Hematopoietic multipotent progenitor cell treated with erythropoietin and hydrocortisone succinate and interleukin-3 and kit ligand, for 6 days (in vitro differentiated cells): ENCODE results near the gene MAPK1.
"Not testable (repeated sequence)": the region's sequence is repeated elsewhere in the genome, so short reads cannot be mapped to it uniquely, and the experiment has no call there.

Source experiments
- DNase-seq: peaks from one replicate; pipeline ENCODE4 v3.0.0-alpha.2; 2015

Gene MAPK1

GRCh38 chr22:21845558-21846453 is 21.6 kb downstream of the MAPK1 start:
- peak; percentile 56 for DNase-seq

GRCh38 chr22:21842946-21843345 is 24.5 kb downstream of the MAPK1 start:
- no peak for DNase-seq

- no peak for DNase-seq
Measured at GRCh38 chr22:21841422-21841821, 26.0 kb downstream of the MAPK1 start.

GRCh38 chr22:21840236-21840823 is 27.1 kb downstream of the MAPK1 start:
- no peak for DNase-seq

- DNase-seq, result no peak
Measured at GRCh38 chr22:21839765-21840140, 27.7 kb downstream of the MAPK1 start.

GRCh38 chr22:21839104-21839764 is 28.2 kb downstream of the MAPK1 start:
- not testable (repeated sequence) for DNase-seq

- no peak for DNase-seq
Measured at GRCh38 chr22:21837248-21837979, 30.0 kb downstream of the MAPK1 start.

GRCh38 chr22:21836486-21836885 is 31.0 kb downstream of the MAPK1 start:
- DNase-seq, result not testable (repeated sequence)

GRCh38 chr22:21835378-21835777 is 32.1 kb downstream of the MAPK1 start:
- DNase-seq, result no peak

GRCh38 chr22:21834869-21835268 is 32.6 kb downstream of the MAPK1 start:
- DNase-seq, result no peak

GRCh38 chr22:21832291-21833290 is 34.9 kb downstream of the MAPK1 start:
- peak; percentile 75 for DNase-seq

GRCh38 chr22:21829523-21829922 is 37.9 kb downstream of the MAPK1 start:
- DNase-seq, result no peak

GRCh38 chr22:21828268-21828638 is 39.2 kb downstream of the MAPK1 start:
- no peak for DNase-seq

GRCh38 chr22:21827628-21828267 is 39.7 kb downstream of the MAPK1 start:
- no peak for DNase-seq

GRCh38 chr22:21826204-21826603 is 41.2 kb downstream of the MAPK1 start:
- DNase-seq, result peak; percentile 54

GRCh38 chr22:21824962-21825361 is 42.5 kb downstream of the MAPK1 start:
- DNase-seq, result not testable (repeated sequence)

- no peak for DNase-seq
Measured at GRCh38 chr22:21824445-21824912, 43.0 kb downstream of the MAPK1 start.

- DNase-seq, result no peak
Measured at GRCh38 chr22:21823740-21824444, 43.6 kb downstream of the MAPK1 start.

GRCh38 chr22:21819183-21819770 is 48.2 kb downstream of the MAPK1 start:
- DNase-seq, result peak; percentile 32
